ENCODE results near the gene ABCB8.

ABCB8 gene

DNA sequence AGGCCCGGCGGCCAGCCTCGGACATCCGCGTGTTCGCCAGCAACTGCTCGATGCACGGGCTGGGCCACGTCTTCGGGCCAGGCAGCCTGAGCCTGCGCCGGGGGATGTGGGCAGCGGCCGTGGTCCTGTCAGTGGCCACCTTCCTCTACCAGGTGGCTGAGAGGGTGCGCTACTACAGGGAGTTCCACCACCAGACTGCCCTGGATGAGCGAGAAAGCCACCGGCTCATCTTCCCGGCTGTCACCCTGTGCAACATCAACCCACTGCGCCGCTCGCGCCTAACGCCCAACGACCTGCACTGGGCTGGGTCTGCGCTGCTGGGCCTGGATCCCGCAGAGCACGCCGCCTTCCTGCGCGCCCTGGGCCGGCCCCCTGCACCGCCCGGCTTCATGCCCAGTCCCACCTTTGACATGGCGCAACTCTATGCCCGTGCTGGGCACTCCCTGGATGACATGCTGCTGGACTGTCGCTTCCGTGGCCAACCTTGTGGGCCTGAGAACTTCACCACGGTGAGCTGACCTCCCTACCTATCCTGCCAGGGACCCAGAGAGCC, 20.7 kb downstream of the ABCB8 start:
- TF ChIP-seq Cebpa-rat (IDR thresholded peaks at IDR 0.05): no peak
- H3K27ac ChIP-seq: no peak overlapping the region
- peak overlapping the region in 1 of 11 experiments; percentile 18; a peak in 1 of 22 replicates for H3K9ac ChIP-seq
- peaks cover 0 to 18% (median 0%) of the 10 kb centered on the region in 11 experiments; a peak in 3 of 22 replicates for H3K36me3 ChIP-seq
- H3K27me3 ChIP-seq: peaks cover 5 to 12% (median 8%) of the 10 kb centered on the region in 11 experiments; a peak in 13 of 22 replicates
- H4K20me1 ChIP-seq: peaks cover 0 to 62% (median 0%) of the 10 kb centered on the region in 11 experiments; a peak in 6 of 22 replicates
- no peak overlapping the region for H3K4me3 ChIP-seq
- no peak overlapping the region for H3K4me2 ChIP-seq
- peaks cover 33 to 50% (median 38%) of the 10 kb centered on the region in 10 experiments for H3K4me1 ChIP-seq
- H3K9me3 ChIP-seq (replicated peaks in 1 of 11): no peaks in the 10 kb centered on the region

- TF ChIP-seq Cebpa-rat (IDR thresholded peaks at IDR 0.05): peak in 3 of 11 experiments; percentile 23 to 66 (median 62); a peak in 2 of 22 replicates
- Histone ChIP-seq H3K4me3 (peak overlapping the region in 4 of 10 experiments; percentile 17 to 36 (median 23); a peak in 5 of 20 replicates), H3K36me3 (peaks cover 0 to 8% (median 0%) of the 10 kb centered on the region in 11 experiments; a peak in 3 of 22 replicates), H3K9ac (peak overlapping the region in 3 of 11 experiments; percentile 40 to 66 (median 52); a peak in 6 of 22 replicates), H3K27me3 (peaks cover 5 to 12% (median 8%) of the 10 kb centered on the region in 11 experiments; a peak in 13 of 22 replicates), H3K27ac (peak overlapping the region in 3 of 11 experiments; percentile 36 to 53 (median 36); a peak in 4 of 22 replicates), H3K4me1 (peaks cover 33 to 50% (median 40%) of the 10 kb centered on the region in 10 experiments), H4K20me1 (peaks cover 0 to 58% (median 0%) of the 10 kb centered on the region in 11 experiments; a peak in 6 of 22 replicates), H3K9me3 (replicated peaks in 1 of 11) (no peaks in the 10 kb centered on the region), H3K4me2 (peak overlapping the region; percentile 69 to 91 (median 84))
Observed at GRCh38 chr7:151051108-151051507, 22.9 kb downstream of the ABCB8 start.

- Histone ChIP-seq H3K4me1 (peaks cover 45 to 60% (median 53%) of the 10 kb centered on the region in 10 experiments), H3K27ac (peak overlapping the region in 10 of 11 experiments; percentile 4 to 52 (median 36); a peak in 9 of 22 replicates), H3K9ac (peak overlapping the region in 8 of 11 experiments; percentile 8 to 62 (median 30); a peak in 7 of 22 replicates), H3K27me3 (peaks cover 5 to 12% (median 8%) of the 10 kb centered on the region in 11 experiments; a peak in 13 of 22 replicates), H3K4me3 (no peak overlapping the region), H3K9me3 (replicated peaks in 1 of 11) (no peaks in the 10 kb centered on the region), H3K4me2 (peak overlapping the region; percentile 8 to 91 (median 84); a peak in 20 of 22 replicates), H4K20me1 (peaks cover 0 to 38% (median 0%) of the 10 kb centered on the region in 11 experiments; a peak in 4 of 22 replicates), H3K36me3 (peaks cover 0 to 8% (median 0%) of the 10 kb centered on the region in 11 experiments; a peak in 2 of 22 replicates)
- TF ChIP-seq Cebpa-rat (IDR thresholded peaks at IDR 0.05): no peak
Observed at GRCh38 chr7:151053096-151053495, 24.8 kb downstream of the ABCB8 start.

GRCh38 chr7:151053751-151054150, 25.5 kb downstream of the ABCB8 start:
- Histone ChIP-seq H3K36me3 (peaks cover 0 to 8% (median 0%) of the 10 kb centered on the region in 11 experiments; a peak in 2 of 22 replicates), H3K9ac (peak overlapping the region in 7 of 11 experiments; percentile 8 to 62 (median 36); a peak in 4 of 22 replicates), H4K20me1 (peaks cover 0 to 34% (median 0%) of the 10 kb centered on the region in 11 experiments; a peak in 3 of 22 replicates), H3K4me1 (peaks cover 50 to 66% (median 60%) of the 10 kb centered on the region in 10 experiments), H3K9me3 (replicated peaks in 1 of 11) (no peaks in the 10 kb centered on the region), H3K4me3 (no peak overlapping the region), H3K27ac (peak overlapping the region in 5 of 11 experiments; percentile 25 to 52 (median 32); a peak in 5 of 22 replicates), H3K4me2 (peak overlapping the region in 8 of 11 experiments; percentile 64 to 91 (median 84); a peak in 15 of 22 replicates), H3K27me3 (peaks cover 5 to 12% (median 8%) of the 10 kb centered on the region in 11 experiments; a peak in 13 of 22 replicates)
- TF ChIP-seq Cebpa-rat (IDR thresholded peaks at IDR 0.05): no peak

DNA sequence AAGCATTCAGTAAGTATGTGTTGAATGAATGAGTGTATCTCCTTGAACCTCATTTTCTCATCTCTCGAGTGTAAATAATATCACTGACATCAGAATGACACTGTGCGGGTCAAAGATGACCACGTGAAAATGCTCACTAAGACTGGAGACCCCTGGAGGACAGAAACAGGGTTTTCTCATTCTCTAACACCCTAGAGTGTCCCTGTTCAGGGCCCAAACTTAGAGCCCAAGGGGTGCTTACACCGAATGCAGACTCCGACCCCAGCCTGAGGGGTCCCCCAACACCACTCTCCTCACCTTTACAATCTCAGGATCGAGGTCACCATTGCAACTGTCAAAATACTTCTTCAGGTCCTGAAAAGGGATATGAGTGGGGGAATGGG, 28.0 kb downstream of the ABCB8 start:
- no peak for TF ChIP-seq Cebpa-rat (IDR thresholded peaks at IDR 0.05)
- no peaks in the 10 kb centered on the region; a peak in 3 of 22 replicates for H3K27me3 ChIP-seq
- H3K36me3 ChIP-seq: peaks cover 0 to 8% (median 0%) of the 10 kb centered on the region in 11 experiments; a peak in 3 of 22 replicates
- peaks cover 9 to 26% (median 13%) of the 10 kb centered on the region in 11 experiments; a peak in 18 of 22 replicates for H4K20me1 ChIP-seq
- H3K27ac ChIP-seq: no peak overlapping the region
- peak overlapping the region; percentile 81 to 99 (median 97); a peak in 18 of 22 replicates for H3K4me2 ChIP-seq
- peak overlapping the region in 1 of 10 experiments; percentile 97; a peak in 1 of 20 replicates for H3K4me3 ChIP-seq
- peak overlapping the region in 4 of 11 experiments; percentile 88; a peak in 5 of 22 replicates for H3K9ac ChIP-seq
- no peaks in the 10 kb centered on the region for H3K9me3 ChIP-seq (replicated peaks in 1 of 11)
- peaks cover 55 to 66% (median 62%) of the 10 kb centered on the region in 10 experiments for H3K4me1 ChIP-seq

DNA sequence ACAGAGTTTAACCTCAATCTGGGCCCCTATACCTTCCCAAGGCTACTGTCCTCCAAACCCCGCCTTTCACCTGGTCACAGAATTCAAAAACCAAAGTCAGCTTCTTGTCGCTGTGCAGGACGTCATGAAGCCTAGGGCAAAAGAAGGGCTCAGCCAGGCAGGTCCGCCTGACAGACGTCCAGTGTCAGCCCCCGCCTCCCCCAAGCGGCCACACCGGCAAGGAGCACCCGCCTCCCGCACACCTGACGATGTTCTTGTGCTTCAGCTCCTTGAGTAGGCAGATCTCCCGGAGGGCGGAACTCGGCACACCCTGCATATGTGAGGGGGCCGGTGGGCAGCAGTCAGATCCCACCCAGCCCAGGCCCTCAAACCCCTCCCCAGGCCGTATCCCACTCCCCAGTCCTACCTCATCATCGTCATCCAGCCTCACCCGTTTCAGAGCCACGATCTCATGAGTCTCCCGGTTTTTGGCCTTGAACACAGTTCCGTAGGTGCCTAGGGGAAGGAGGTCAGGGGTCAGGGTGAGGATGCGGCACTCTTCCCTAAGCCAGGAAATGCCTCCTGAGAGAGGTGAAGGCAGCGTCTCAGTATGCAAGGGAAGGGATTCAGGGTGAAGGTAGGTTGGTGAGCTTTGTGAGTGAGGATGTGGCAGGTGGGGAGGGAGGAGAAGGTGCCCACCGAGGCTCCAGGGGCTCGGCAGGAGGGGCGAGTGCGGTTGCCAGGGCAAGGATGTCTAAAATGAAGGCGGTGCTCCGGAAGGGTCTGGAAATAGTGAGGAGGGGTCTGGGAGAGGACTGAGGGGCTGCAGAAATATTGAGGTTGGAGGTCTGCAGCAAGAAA, 28.6 kb downstream of the ABCB8 start:
- peaks cover 58 to 67% (median 62%) of the 10 kb centered on the region in 10 experiments for H3K4me1 ChIP-seq
- peak overlapping the region; percentile 69 to 88 (median 83) for H3K9ac ChIP-seq
- no peak for TF ChIP-seq Cebpa-rat (IDR thresholded peaks at IDR 0.05)
- H3K27me3 ChIP-seq: no peaks in the 10 kb centered on the region; a peak in 1 of 22 replicates
- H3K27ac ChIP-seq: peak overlapping the region in 9 of 11 experiments; percentile 2 to 88 (median 81); a peak in 10 of 22 replicates
- H4K20me1 ChIP-seq: peaks cover 15 to 28% (median 19%) of the 10 kb centered on the region in 11 experiments; a peak in 20 of 22 replicates
- H3K36me3 ChIP-seq: peaks cover 0 to 14% (median 3%) of the 10 kb centered on the region in 11 experiments; a peak in 14 of 22 replicates
- peak overlapping the region; percentile 76 to 97 (median 88) for H3K4me3 ChIP-seq
- no peaks in the 10 kb centered on the region for H3K9me3 ChIP-seq (replicated peaks in 1 of 11)
- peak overlapping the region; percentile 81 to 99 (median 97) for H3K4me2 ChIP-seq

DNA sequence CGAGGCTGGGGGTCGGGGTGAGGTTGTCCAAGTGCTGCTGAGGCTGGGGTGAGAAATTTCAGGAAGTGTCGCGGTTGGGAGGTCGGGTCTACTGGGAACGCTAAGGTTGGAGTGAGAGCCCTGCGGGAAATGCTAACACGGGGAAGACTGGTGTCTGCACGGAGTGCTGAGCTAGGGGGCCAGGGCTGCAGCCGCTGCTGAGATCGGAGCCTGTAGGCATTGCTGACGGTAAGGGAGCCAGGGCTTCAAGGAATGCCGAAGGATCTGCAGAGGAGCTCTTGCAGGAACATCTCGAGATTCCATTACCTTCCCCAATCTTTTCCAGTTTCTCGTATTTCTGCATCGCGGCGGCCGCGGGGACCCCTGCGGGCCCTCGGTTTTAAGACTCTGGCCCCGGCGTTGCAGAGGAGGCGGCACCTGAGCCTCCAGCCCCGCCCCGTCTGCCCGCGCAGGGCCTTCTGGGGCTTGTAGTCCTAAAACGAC, 29.3 kb downstream of the ABCB8 start, which contains the start of gene CDK5:
CDK5 (minus strand) TSS at position 392 of the 483 bp plus-strand sequence; CDS start at position 343, 49 bp downstream.
- H3K4me3 ChIP-seq: peak within 1 kb of the TSS; percentile 76 to 97 (median 88)
- TF ChIP-seq Cebpa-rat (IDR thresholded peaks at IDR 0.05): no peak
- H3K4me2 ChIP-seq: peak within 1 kb of the TSS; percentile 87 to 100 (median 97)
- H3K27ac ChIP-seq: peak within 1 kb of the TSS; percentile 70 to 90 (median 85)
- peak within 1 kb of the TSS; percentile 79 to 88 (median 85) for H3K9ac ChIP-seq
- no peaks in the 10 kb centered on the region for H3K9me3 ChIP-seq (replicated peaks in 1 of 11)
- H3K4me1 ChIP-seq: peaks cover 54 to 67% (median 59%) of the 10 kb centered on the region in 10 experiments
- no peaks in the 10 kb centered on the region for H3K27me3 ChIP-seq
- H3K36me3 ChIP-seq: peaks cover 0 to 20% (median 10%) of the 10 kb centered on the region in 11 experiments; a peak in 17 of 22 replicates
- H4K20me1 ChIP-seq: peaks cover 20 to 28% (median 25%) of the 10 kb centered on the region in 11 experiments; a peak in 20 of 22 replicates

All from BLaER1 treated with 17β-estradiol and CSF1 and Interleukin-3, amounts not matched to agents 10 nM and 100 nM (cell line).